RWPE2 (cell line): ENCODE data around the gene ANK2.

Experiments used
- ATAC-seq: fragments of 200-7000 bp; cut with Tn5 transposase; 3 replicates; pipeline ENCODE4 v1.9.1; 2021; ENCODE audit warnings: low read depth
- DNase-seq: peaks from one replicate; pipeline ENCODE4 v3.0.0-alpha.2; 2020; ENCODE audit warnings: low spot score
- H3K27ac ChIP-seq: fragments of 450-650 bp; 2 replicates; pipeline ENCODE4 v1.5.1; 2017; ENCODE audit warnings: mild to moderate bottlenecking; ENCODE audit not compliant: poor library complexity, severe bottlenecking
- H3K27me3 ChIP-seq: fragments of 250-450 bp; sonication (Bioruptor Pico); 2 replicates; pipeline ENCODE4 v1.5.1; 2021; ENCODE audit warnings: mild to moderate bottlenecking, moderate library complexity; ENCODE audit not compliant: insufficient read depth, poor library complexity, severe bottlenecking
- H3K36me3 ChIP-seq: fragments of 250-450 bp; sonication (Bioruptor Pico); 2 replicates; pipeline ENCODE4 v1.5.1; 2020; ENCODE audit warnings: low read depth, mild to moderate bottlenecking, moderate library complexity
- H3K4me1 ChIP-seq: fragments of 250-450 bp; sonication (Bioruptor Pico); 2 replicates; pipeline ENCODE4 v1.5.1; 2021; ENCODE audit warnings: mild to moderate bottlenecking, moderate library complexity; ENCODE audit not compliant: insufficient read depth, poor library complexity, severe bottlenecking
- H3K4me3 ChIP-seq: fragments of 250-450 bp; sonication (Bioruptor Pico); 2 replicates; pipeline ENCODE4 v1.5.1; 2021; ENCODE audit warnings: mild to moderate bottlenecking, moderate library complexity; ENCODE audit not compliant: severe bottlenecking
- H3K9me3 ChIP-seq: fragments of 250-450 bp; sonication (Bioruptor Pico); 2 replicates; pipeline ENCODE4 v1.5.1; 2021; ENCODE audit warnings: mild to moderate bottlenecking, moderate library complexity; ENCODE audit not compliant: severe bottlenecking
- TF ChIP-seq, protein P1 (sequence below): fragments of 450-650 bp; IDR thresholded peaks from one replicate; pipeline ENCODE4 v1.5.1; 2017; ENCODE audit warnings: mild to moderate bottlenecking, moderate library complexity; ENCODE audit not compliant: poor library complexity, severe bottlenecking

ANK2 gene

DNA sequence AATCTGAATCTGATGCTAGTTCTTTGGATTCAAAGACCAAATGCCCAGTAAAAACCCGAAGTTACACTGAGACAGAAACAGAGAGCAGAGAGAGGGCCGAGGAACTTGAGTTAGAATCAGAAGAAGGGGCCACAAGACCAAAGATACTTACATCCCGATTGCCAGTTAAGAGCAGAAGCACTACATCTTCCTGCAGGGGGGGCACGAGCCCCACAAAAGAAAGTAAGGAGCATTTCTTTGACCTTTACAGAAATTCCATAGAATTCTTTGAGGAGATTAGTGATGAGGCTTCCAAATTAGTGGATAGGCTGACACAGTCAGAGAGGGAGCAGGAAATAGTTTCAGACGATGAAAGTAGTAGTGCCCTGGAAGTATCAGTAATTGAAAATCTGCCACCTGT, 309.3 kb downstream of the ANK2 start:
- TF ChIP-seq, protein P1, sequence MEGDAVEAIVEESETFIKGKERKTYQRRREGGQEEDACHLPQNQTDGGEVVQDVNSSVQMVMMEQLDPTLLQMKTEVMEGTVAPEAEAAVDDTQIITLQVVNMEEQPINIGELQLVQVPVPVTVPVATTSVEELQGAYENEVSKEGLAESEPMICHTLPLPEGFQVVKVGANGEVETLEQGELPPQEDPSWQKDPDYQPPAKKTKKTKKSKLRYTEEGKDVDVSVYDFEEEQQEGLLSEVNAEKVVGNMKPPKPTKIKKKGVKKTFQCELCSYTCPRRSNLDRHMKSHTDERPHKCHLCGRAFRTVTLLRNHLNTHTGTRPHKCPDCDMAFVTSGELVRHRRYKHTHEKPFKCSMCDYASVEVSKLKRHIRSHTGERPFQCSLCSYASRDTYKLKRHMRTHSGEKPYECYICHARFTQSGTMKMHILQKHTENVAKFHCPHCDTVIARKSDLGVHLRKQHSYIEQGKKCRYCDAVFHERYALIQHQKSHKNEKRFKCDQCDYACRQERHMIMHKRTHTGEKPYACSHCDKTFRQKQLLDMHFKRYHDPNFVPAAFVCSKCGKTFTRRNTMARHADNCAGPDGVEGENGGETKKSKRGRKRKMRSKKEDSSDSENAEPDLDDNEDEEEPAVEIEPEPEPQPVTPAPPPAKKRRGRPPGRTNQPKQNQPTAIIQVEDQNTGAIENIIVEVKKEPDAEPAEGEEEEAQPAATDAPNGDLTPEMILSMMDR, result peak; percentile 14
- no peaks in the 10 kb centered on the region for H3K27me3 ChIP-seq

DNA sequence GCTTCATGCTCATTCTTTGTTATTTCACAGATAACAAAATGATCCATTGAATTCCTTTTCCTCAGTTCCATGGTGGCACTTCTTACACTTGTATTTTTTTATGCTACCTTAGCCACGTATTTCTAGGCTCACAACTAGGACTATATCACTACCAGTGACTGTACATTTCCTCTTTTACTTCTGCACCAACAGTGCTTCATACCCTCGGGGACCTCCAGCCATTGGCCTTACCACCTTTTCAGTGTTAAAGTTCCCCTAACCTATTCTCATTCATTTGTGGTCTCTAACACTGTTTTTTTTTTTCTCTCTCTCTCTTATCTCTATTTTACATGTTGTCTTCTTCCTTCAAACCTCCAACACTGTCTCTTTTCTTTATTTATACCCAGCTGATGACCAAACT, 315.9 kb downstream of the ANK2 start:
- no peaks in the 10 kb centered on the region for H3K4me1 ChIP-seq
- H3K36me3 ChIP-seq, result no peaks in the 10 kb centered on the region
- no peaks in the 10 kb centered on the region for H3K9me3 ChIP-seq
- TF ChIP-seq, protein P1, result no peak
- no peak overlapping the region for H3K4me3 ChIP-seq
- DNase-seq (no peak), ATAC-seq (no peak)
- no peaks in the 10 kb centered on the region for H3K27me3 ChIP-seq
- H3K27ac ChIP-seq, result no peak overlapping the region

More for the DNA sequence above, 309.3 kb downstream of the ANK2 start:
- H3K4me3 ChIP-seq, result no peak overlapping the region
- ATAC-seq, result no peak
- no peaks in the 10 kb centered on the region for H3K9me3 ChIP-seq
- DNase-seq, result no peak
- no peak overlapping the region for H3K27ac ChIP-seq
- peaks cover 5% of the 10 kb centered on the region for H3K4me1 ChIP-seq
- H3K36me3 ChIP-seq, result no peaks in the 10 kb centered on the region

DNA sequence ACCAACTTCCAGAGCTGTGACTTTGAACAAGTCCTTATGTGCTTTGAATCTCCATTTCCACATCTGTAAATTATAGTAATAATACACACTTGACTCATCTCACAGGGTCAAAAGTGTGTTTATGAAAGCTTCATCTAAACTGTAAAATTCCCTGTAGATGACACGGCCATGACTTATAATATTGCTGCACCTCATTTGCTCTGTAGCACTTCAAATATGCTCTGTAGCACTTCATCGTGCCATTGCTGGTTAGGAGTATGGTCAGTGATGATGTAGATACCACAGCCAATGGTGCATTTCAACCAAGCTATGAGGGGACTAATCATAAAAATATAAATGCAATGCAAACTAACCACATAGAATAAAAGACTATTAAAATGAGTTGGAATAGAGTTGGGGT, 318.6 kb downstream of the ANK2 start:
- H3K4me3 ChIP-seq, result no peak overlapping the region
- ATAC-seq (no peak), DNase-seq (no peak)

DNA sequence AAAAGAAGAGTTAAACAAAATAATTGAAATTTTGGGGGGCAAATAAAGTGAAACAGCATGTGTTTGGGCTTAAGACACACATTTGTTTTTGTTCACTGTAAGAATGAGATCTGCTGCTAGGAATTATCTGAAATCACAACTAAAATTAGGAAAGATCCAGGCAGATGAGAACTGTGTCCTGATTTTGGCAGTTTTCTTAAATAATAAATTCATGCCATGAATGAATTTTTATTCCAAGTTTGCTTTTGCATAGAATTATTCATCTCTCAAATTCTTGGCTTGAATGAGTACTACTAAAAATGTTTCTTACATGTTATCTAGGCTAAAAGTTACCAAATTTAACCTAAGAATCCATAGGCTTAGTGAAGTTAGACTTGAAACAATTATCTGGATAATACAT, 321.7 kb downstream of the ANK2 start:
- Histone ChIP-seq H3K27ac (no peak overlapping the region), H3K9me3 (no peaks in the 10 kb centered on the region), H3K27me3 (no peaks in the 10 kb centered on the region), H3K4me1 (no peaks in the 10 kb centered on the region), H3K36me3 (no peaks in the 10 kb centered on the region), H3K4me3 (no peak overlapping the region)
- TF ChIP-seq, protein P1, result no peak
- no peak for ATAC-seq
- no peak for DNase-seq

More for the DNA sequence above, 318.6 kb downstream of the ANK2 start:
- Histone ChIP-seq H3K9me3 (no peaks in the 10 kb centered on the region), H3K27me3 (no peaks in the 10 kb centered on the region), H3K36me3 (no peaks in the 10 kb centered on the region), H3K4me1 (no peaks in the 10 kb centered on the region), H3K27ac (no peak overlapping the region)
- TF ChIP-seq, protein P1, result no peak

DNA sequence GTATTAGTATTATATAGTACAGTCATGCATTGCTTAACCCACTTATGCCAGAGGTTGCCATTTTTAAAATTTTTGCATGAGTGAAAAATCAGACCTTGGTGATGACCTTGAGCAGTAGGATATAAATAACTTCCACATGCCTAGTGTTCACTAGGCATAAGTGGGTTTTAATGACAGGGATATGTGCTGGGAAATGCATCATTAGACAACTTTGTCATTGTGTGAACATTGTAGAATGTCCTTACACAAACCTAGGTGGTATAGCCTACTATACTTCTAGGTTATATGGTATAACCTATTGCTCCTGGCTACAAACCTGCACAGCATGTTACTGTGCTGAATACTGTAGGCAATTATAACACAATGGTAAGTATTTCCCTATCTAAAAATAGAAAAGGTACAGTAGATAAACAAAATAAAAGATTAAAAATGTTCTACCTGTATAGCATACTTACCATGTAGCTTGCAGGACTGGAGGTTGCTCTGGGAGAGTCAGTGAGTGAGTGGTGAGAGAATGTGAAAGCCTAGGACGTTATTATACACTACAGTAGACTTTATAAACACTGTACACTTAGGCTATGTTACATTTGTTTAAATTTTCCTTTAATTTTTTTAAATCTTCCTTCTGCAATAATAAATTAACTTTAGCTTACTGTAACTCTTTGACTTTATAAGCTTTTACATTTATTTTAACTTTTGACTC, 326.7 kb downstream of the ANK2 start:
- DNase-seq (no peak), ATAC-seq (no peak)
- no peak overlapping the region for H3K4me3 ChIP-seq
- no peaks in the 10 kb centered on the region for H3K27me3 ChIP-seq
- TF ChIP-seq, protein P1, result no peak
- no peaks in the 10 kb centered on the region for H3K36me3 ChIP-seq
- no peak overlapping the region for H3K27ac ChIP-seq
- H3K4me1 ChIP-seq, result no peaks in the 10 kb centered on the region
- H3K9me3 ChIP-seq, result no peaks in the 10 kb centered on the region
